Epidermal melanocyte (primary cell): Measurements from ENCODE around the gene RBP2.

Source experiments
- DNase-seq: peaks from one replicate; pipeline ENCODE4 v3.0.0; 2011; ENCODE audit warnings: low spot score; ENCODE audit not compliant: insufficient read length

Gene RBP2

DNA sequence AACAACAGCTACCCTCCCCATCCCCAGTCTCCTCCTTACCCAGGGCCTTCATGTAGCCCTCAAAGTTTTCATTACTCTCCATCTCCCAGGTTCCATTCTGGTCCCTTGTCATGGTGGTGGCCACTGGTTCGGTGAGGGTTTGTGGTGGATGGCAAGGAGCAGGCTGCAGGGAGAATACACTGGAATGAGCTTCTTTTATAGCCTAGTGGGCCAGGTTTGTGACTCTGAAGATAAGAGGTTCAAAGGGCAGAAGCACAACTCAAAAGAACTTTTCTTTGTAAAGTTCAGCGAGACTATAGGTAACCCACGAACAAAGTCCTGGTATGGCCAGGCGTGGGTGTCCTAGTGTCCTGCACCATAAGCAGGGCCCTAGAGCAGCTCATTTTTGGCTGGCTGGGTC lies at the start of gene RBP2:
Gene RBP2, minus strand, starts transcription at position 169 of the 400 bp plus-strand sequence. Its CDS starts 57 bp downstream, at position 112.
- DNase-seq: no peak

DNA sequence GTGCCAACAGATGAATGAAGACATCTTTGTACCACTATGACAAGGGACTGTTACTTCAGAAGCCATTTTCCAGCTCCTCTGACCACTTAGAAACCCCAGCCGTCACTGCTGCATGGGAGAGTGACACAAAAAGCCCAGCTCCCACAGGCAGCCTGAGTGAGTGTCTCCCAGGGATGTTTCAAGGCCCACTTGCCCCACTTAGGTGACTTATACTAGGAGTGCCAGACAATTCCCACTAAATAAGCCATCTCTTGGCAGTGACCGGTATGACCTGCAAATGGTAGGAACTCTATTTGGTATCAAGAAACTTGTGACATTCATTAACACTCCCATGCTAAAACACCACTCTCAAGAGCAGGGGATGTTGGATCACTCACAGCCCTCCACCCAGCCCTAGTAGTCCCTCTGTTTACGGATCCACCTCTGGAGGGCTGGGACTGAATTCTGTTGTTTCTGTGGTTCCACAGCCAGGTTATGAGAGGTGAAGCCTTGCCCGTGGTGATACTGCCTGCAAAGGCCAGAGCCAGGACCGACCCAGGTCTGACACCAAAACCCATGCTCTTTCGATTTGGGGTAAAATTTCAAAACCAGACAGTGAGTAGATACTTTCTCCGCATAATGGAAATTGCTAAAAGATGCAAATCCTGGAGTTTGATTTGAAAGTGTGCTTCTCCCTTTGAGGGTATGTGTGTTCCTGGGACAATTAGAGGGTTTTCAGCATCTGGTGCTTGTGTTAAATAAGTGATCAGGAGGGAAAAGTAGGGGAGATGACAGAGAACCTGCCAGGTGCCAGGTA lies 48.7 kb upstream of the RBP2 start:
- no peak for DNase-seq

DNA sequence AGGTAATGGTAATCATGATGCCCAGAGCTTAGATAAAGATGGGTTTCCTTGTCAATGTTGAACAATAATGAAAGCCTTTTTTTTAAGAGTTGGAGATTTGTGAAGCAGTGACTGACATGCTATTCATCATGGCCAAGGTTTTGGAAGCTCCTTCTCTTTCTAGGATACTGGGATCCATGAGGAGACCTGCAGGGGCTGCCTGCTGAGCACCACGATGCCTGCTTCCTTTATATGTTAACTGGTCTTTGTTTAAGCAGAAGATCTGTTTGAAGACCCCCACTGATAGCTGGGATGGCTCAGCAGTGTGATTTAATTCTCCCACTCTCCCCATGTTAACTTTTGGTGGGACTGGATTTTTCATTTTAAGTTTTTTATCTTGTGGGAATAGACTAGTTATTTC lies 47.4 kb upstream of the RBP2 start:
- no peak for DNase-seq

DNA sequence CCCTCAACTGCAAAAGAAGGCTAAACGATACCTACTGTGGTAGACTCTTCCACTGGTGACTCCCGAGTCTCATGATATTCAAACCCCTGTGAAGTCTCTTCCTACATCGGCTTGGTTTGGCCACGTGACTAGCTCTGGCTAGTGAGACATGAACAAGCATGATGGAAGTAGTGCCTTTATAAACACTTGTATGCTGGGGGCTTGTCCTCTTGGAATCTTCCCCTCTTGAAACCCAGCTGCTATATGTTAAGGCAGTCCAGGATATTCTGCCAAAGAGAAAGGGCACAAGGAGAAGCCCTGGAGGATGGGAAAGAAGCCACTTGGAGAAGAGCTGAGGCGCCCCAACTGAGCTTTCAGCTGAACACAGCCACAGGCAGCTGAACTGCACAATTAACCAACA lies 46.9 kb upstream of the RBP2 start:
- no peak for DNase-seq

DNA sequence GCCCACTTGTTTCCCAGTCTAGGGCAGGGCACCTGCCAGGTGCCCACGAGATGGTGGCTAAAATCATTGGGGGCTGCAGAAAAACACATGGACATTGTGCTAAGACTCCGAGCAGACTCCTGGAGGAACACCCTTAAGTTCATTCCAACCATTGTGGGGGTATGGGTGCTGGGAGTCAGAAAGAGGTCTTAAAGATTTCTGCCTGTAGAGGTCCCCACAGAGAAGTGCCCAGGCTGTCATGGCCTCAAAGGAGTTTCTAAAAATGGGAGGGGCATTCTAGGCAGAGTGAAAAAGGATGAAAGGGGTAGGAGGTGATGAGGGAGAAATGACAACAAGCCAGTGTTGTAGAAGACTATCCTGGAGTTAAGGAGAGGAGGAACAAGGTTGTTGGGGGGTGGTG lies 46.1 kb upstream of the RBP2 start:
- no peak for DNase-seq

DNA sequence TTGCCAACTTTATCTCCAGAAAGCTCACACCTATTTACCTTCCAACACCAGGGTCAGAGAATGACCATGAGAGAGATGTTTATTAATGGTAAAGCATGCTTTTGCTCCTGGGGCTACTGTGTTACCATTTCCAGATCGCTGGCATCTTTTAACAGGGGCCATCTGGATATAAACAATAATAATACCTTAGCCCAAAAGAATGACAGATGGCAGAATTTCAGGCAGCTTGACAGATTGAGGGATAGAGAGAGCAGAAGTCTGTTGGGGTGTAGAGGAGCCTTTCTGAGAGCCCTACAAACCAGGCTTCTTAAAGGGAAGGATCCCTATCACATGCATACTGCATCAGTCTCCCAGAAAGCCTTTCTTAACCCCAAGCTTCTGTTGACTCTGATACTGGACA lies 45.5 kb upstream of the RBP2 start:
- DNase-seq: no peak

DNA sequence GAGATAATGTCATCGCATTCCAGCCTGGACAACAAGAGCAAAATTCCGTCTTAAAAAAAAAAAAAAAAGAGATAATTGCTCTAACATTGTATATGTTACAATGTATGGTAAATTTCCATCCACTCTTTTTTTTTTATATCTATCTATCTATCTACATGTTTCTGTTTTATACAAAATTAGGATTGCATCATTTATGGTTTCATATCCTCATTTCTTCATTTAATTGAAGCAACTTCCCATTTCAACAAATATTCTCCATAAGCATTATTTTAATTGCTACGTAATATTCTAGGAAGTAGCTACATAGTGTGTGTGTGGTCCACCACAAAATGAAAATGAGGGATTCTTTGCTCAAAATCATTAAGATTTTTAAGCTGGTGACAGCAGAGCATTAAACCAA lies 44.8 kb upstream of the RBP2 start:
- no peak for DNase-seq

DNA sequence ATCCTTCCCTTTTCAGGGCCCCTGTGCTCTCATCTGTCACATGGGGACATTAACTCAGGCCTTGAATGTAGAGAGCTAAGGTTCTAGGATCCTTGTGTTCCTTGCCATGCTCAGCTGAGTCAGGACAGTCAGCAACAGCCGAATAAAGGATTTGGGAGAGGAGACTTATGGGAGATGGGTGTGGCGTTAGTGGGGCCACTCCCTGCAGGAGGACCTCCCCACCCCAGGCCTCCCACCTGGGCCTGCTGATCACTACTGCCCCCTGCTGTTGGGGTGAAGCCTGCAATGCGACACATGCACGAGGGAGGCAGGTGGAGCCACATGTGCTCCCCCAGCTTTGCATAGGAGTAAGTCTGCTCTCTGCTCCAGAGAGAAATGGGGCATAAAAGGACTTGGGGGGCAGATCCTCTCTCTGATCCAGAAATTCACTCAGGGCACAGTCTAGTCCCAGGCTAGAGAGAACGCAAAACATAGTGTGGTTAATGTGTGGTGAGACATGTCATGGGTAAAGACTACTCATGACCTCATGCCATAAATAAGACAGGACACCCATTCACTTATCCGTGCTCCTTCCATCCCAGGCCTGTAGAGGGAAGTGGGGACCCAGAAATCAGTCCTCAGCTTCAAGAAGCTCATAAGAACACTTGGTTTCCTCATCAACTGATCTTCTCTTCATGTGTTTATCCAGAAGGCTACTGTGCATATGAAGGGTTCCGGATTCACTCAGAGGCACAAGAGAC lies 43.9 kb upstream of the RBP2 start:
- DNase-seq: no peak

DNA sequence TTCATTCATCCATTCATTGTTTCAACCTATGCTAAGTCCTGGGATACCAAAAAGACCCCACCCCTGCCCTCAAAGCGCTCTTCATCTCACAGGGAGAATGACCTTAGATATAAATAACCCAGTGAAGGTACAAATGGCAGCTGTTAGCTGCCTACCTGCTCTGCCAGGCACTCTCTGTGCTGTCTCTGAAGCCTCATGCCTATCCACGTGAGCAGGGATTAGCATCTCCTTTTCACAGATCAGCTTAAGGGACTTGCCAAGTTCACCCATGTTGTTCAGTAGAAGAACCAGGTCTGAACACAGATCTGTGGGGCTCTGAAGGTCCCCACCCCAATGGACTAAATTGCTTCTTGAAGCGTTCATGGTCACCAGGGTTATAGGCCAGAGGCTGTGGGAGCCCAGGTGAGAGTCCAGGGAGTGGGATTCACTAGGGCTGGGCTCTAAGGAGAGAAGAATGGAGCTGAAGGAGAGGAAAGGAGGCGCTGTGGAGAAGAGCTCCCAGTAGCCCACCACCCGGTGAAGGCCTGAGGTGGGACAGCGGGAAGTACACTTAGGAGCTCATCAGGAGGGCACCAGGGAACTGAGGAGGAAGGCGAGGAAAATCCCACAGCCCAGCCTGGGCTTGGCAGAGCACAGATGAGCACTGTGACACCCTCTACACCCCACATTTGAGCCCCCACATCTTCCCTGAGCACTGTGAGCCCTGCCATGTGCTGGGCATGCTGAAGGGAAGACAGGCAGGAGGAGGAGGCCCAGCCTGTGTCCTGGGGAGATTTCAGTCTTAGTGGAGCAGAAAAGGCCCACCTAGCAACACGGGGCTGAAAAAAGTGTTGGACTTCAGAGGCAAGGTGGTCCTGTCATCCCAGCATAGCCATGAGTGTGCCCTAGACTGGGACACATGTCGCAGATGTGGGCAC lies 42.9 kb upstream of the RBP2 start:
- DNase-seq: no peak

DNA sequence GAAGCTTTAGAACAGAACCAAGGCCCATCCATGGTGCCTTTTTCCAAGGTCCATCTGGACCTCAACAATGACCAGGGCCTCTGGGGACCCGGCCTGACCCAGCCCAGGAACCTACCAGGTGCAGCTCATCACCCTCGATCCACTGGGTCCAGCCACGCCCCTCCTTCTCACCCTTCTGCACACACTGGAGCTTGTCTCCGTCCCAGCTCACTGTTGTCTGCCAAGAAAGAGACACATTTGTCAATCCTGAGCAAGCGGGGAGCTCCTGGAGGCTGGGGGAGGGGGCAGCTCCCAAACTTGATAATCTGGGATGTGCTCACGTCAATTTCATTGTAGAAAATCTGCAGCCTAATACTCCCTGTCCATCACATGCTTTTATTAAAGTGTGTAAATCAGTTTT lies 42.0 kb upstream of the RBP2 start:
- no peak for DNase-seq

DNA sequence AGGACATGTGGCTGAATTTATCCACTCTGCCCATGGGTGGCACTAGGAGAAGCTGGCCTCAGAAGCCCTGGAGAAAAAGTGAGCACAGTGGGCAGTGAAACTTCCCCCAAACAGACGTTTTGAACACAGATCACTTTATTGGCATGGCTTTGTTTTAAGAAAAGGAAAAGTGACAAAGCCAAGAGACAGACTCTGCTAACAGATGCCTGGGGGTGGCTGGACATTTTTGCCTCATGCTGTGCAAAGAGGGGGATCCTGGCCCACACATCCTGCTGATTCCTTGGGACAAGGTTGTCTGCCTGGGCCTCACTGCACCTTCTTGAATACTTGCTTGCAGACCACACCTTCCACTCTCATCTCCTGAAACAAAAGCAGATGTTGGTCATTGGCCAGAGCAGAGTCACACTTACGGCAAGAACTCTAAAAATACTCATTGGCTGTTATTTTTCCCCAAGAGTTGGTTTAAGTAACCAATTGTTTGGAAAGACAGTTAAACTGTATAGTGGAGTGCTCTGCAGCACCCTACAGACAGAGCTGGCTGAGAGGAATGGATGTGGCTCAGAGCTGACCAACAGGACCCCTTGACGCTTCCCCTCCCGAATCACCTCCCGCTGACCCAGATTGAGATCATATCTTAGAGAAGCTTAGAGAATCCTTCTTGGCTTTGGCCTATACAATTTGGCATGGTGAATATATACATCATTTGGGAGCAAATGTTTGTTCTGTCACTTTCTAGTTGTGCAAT lies 41.2 kb upstream of the RBP2 start:
- DNase-seq: no peak

DNA sequence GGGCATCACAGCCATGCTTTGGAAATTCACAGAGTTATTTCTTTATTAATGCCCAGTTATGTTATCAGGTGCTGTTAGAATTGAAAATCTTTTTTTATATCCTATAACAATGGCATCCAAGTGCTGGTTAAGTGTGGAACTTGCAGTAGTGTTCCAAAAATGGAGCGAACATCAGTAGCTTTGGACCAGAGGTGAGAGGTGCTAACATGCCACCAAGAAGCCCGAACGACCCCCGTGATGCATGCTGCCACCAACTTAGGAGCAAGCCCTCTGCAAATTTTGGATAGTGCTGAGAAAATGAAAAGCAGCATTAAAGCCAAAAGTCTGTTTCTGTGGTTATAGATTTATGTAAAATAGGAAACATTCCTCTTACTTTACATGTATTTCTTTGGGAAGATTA lies 38.4 kb upstream of the RBP2 start:
- no peak for DNase-seq

DNA sequence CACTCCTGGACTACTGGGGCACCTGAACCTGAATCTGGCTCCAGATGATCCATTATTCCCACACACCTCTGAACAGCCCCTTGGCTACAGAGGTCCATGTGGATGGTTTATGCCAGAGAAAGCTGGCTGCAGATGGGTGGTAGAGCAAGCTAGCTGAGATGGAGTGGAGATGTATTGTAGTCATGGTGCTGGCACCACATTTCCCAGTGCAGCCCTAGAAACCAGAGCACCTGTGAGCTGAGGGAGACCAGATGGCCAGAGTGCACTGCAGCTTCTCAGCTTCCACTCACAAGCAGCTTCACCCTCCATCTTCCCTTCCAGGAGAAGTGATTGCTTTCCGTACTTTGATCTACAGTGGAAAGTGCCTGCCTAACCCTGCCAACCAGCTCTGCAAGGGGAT lies 33.3 kb upstream of the RBP2 start:
- no peak for DNase-seq

DNA sequence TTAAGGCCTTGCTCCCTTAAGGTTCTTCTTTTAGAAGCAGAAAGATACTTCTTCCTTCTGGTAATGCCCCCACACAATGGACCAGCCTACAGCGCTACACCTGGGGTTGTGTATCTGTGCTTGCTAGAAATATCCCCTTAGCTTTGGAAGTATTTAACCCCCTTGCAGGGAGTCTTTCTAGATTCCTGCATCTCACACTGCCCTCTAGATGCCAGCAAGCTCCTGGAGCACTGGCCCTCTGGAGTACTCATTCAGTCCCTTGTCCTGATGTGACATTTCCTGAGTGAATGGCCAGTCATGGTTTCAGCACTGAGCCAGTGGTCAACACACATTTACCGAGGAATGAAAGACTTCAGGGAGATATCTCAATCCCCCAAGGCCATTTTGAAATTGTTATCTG lies 30.4 kb upstream of the RBP2 start:
- DNase-seq: no peak

DNA sequence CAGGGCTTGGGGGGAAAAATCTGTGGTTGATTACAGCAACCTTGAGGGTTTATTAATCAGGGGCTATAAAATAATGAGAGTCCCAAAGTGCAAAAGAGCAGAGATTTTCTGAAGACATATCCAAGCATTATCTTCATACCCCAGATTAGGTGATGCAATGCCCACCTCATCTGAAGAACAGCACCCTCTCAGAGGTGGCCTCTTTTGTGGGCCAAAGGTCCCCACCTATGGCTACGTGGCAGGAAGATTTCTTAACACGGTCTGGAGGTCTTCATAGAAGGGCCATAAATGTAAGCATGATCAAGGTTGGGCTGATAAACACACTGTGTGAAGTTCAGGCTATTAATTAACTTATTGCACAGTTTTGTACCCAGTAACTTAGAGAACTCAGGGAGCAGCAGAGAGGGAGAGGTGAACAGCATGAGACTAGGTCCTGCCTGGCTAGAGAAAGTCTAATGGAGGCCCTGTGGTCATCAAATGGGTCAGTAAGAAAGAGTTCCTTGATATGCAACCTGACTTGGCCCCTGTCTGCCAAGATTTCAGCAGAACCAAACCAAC lies 29.6 kb upstream of the RBP2 start:
- DNase-seq: no peak

DNA sequence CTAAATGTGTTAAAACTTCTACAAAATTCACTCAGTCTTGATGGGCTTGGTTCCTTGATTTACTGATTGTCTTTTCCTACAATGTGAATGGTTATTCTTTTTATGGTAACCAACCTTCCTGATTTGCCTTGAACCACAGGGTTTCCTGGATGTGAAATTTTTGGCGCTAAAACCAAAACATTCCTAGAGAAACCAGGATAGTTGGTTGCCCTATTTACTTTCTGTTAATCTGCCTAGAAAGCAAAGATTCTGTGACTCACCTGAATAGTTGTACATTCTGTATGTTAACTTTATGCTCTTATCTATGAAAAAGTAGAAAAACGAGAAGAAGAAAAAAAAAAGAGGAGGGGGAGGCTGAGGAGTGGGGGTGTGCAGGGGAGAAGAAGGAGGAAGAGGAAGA lies 23.2 kb upstream of the RBP2 start:
- DNase-seq: no peak

DNA sequence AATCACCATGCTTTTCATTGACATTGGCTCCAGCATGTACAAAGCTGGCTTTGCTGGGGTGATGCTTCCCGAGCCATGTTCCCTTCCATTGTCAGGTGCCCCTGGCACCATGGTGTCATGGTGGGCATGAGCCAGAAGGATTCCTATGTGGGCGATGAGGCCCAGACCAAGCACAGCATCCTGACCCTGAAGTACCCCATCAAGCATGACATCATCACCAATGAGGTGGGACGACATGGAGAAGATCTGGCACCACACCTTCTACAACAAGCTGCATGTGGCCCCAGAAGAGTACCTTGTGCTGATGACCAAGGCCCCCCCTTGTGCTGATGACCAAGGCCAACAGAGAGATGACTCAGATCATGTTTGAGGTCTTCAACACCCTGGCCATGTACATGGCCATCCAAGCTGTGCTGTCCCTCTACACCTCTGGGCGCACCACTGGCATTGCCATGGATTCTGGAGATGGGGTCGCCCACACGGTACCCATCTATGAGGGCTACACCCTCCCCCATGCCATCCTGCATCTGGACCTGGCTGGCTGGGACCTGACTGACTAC lies 17.6 kb upstream of the RBP2 start:
- DNase-seq: no peak

DNA sequence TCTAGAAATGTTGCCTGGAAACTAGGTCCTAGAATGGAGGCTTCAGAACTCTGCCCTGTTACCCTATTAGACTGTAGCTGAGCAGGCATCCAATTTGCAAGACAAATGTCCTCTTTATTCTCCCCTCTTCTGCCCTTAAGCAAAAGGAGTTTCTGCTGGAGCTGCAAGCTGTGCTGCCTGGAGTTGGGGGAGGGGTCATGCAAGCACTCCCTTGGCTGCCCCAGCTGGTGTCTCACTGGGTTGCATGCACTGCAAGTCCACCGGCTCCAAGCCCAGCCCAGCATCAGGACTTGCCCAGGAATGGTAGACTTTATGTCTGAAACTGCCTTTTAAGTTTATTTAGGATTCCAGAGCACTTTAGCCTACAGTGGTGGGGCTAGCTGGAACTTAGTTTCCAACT lies 15.7 kb upstream of the RBP2 start:
- DNase-seq: no peak

DNA sequence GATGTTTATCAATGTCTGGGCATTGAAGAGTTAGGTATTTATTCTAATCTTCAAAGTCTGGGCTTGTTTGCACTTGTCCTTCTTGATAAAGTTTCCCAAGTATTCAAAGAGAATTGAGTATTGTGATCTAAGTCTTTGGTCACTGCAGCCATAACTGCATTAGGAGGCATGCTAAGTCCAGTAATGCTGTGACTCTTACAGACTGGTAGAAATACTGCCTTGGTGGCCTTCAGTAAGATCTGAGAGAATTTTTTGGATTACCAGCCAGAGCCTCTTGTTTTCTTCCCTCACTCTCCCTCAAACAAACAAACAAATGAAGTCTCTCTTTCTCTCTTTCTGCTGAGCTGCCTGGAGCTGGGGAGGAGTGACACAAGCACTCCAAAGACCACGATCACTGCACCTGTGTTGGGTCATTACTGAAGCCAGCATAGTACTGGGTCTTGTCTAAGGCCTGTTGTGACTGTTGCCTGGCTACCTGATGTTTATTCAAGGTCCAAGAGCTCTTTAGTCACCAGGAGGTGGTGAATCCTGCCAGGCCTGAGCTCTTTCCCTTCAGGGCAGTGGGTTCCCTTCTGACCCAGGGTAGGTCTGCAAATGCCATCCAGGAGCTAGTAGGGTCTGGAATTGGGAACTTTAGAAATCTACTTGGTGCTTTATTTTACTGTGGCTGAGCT lies 14.8 kb upstream of the RBP2 start:
- no peak for DNase-seq

DNA sequence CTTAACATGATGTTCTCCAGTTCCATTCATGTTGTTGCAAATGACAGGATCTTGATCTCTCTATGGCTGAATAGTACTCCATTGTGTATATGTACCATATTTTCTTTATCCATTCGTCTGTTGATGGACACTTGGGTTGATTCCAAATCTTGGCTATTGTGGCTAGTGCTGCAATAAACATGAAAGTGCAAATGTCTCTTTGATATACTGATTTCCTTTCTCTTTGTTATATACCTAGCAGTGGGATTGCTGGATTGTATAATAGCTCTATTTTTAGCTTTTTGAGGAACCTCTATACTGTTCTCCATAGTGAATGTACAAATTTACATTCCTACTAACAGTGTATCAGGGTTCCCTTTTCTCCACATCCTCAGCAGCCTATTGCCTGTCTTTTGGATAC lies 5.9 kb upstream of the RBP2 start:
- no peak for DNase-seq
